ENCODE data around the gene ROBO1. TPM values are rescaled to one million over a fixed set of nuclear protein-coding genes. Genes with fewer than 3 reads are reported as not detected.

Gene ROBO1
- total RNA-seq, 1 donor from 2014 or later, result 169 TPM

GRCh38 chr3:78785004-78785403 lies 982.8 kb downstream of the ROBO1 start:
- Mint-ChIP-seq H3K36me3 (no peaks in the 10 kb centered on the region), H3K27ac (no peak overlapping the region), H3K4me1 (peaks cover 7% of the 10 kb centered on the region)

GRCh38 chr3:78781351-78781750 lies 986.4 kb downstream of the ROBO1 start:
- H3K79me2 ChIP-seq (ENCODE audit: low read depth), result peaks cover 83% of the 10 kb centered on the region
- no peak overlapping the region for H3K27ac Mint-ChIP-seq

More at GRCh38 chr3:78785004-78785403, 982.8 kb downstream of the ROBO1 start:
- no peaks in the 10 kb centered on the region for H3K27me3 Mint-ChIP-seq (ENCODE audit: insufficient read depth, low read depth)
- peaks cover 7% of the 10 kb centered on the region for H4K20me1 ChIP-seq (ENCODE audit: low read depth)
- no peak overlapping the region for H3K4me3 ChIP-seq
- H3K9me3 Mint-ChIP-seq, result no peaks in the 10 kb centered on the region
- no peak overlapping the region for H3K4me3 Mint-ChIP-seq
- DNase-seq (ENCODE audit: low spot score), result no peak
- TF ChIP-seq CTCF (IDR thresholded peaks at IDR 0.05) (no peak), EZH2phosphoT487 (IDR thresholded peaks at IDR 0.05) (no peak), EZH2 (IDR thresholded peaks at IDR 0.05) (no peak)
- peak overlapping the region; percentile 1 for H3K27ac ChIP-seq
- no peaks in the 10 kb centered on the region for H3K36me3 ChIP-seq
- H3K4me2 ChIP-seq, result no peak overlapping the region
- H3F3A ChIP-seq (ENCODE audit: low read depth), result peaks cover 8% of the 10 kb centered on the region
- H3K4me1 ChIP-seq, result peaks cover 4% of the 10 kb centered on the region
- no peak overlapping the region for H3K9ac ChIP-seq
- H3K79me2 ChIP-seq (ENCODE audit: low read depth), result peaks cover 78% of the 10 kb centered on the region
- H2AFZ ChIP-seq (replicated peaks), result no peak overlapping the region
- no peaks in the 10 kb centered on the region for H3K9me3 ChIP-seq (ENCODE audit: low read depth)
- no peaks in the 10 kb centered on the region for H3K27me3 ChIP-seq

DNA sequence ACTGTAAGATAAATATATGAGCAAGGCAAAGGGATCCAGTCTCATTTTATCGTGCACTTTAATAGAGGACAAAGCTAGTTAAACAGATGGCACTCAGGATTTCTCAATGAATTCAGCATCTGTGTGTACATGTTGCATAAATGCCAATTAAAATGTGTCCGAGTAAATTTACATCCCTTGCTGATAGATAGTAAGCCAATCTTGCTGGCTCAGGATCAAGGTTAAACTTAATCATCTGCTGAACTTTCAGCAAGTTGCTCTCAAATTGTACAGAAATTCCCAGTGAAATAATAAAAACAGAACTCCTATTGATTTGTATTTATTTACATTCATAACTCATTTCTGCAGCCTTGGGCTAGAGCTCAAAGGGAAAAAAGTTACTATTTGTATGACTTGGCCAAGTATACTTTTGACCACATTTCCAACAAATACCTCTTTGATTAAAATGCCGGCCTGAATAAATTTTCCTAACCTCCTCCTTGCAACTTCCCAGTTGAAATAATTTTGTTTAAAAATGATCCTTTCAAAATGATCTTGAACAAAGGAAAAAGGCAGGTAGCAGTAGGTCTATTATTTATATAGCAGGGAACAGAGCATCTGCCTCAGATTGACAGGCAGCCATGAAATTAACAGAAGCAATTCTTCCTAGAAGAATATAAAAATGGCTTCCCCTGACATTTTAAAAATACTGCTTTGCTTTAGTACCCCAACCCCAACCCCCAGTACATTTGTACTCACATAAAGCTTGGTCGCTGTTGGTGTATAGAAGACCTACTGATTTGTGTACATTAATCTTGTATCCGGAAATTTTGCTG lies 1001.9 kb downstream of the ROBO1 start:
- H3K27ac Mint-ChIP-seq, result no peak overlapping the region

More at GRCh38 chr3:78781351-78781750, 986.4 kb downstream of the ROBO1 start:
- peaks cover 7% of the 10 kb centered on the region for H4K20me1 ChIP-seq (ENCODE audit: low read depth)
- no peaks in the 10 kb centered on the region for H3K27me3 ChIP-seq
- Mint-ChIP-seq H3K9me3 (peaks cover 19% of the 10 kb centered on the region), H3K4me1 (peaks cover 7% of the 10 kb centered on the region), H3K4me3 (no peak overlapping the region), H3K36me3 (peaks cover 10% of the 10 kb centered on the region), H3K27me3 (ENCODE audit: insufficient read depth, low read depth) (no peaks in the 10 kb centered on the region)
- no peak overlapping the region for H3K4me2 ChIP-seq
- H3K9me3 ChIP-seq (ENCODE audit: low read depth), result no peaks in the 10 kb centered on the region
- H3K4me1 ChIP-seq, result peaks cover 4% of the 10 kb centered on the region
- no peak overlapping the region for H3K27ac ChIP-seq
- peaks cover 8% of the 10 kb centered on the region for H3F3A ChIP-seq (ENCODE audit: low read depth)
- no peak overlapping the region for H3K9ac ChIP-seq
- no peak for DNase-seq (ENCODE audit: low spot score)
- no peaks in the 10 kb centered on the region for H3K36me3 ChIP-seq
- TF ChIP-seq EZH2phosphoT487 (IDR thresholded peaks at IDR 0.05), result no peak
- no peak for TF ChIP-seq CTCF (IDR thresholded peaks at IDR 0.05)
- TF ChIP-seq EZH2 (IDR thresholded peaks at IDR 0.05), result no peak
- H2AFZ ChIP-seq (replicated peaks), result no peak overlapping the region
- H3K4me3 ChIP-seq, result no peak overlapping the region

More for the DNA sequence above, 1001.9 kb downstream of the ROBO1 start:
- Histone ChIP-seq H3K4me2 (no peak overlapping the region), H3K4me1 (no peaks in the 10 kb centered on the region), H3K9me3 (ENCODE audit: low read depth) (no peaks in the 10 kb centered on the region), H3K36me3 (no peaks in the 10 kb centered on the region), H3F3A (ENCODE audit: low read depth) (no peaks in the 10 kb centered on the region), H3K27ac (no peak overlapping the region), H2AFZ (replicated peaks) (no peak overlapping the region), H3K4me3 (no peak overlapping the region), H3K79me2 (ENCODE audit: low read depth) (peaks cover 49% of the 10 kb centered on the region), H4K20me1 (ENCODE audit: low read depth) (no peaks in the 10 kb centered on the region), H3K9ac (no peak overlapping the region), H3K27me3 (no peaks in the 10 kb centered on the region)
- Mint-ChIP-seq H3K27me3 (ENCODE audit: insufficient read depth, low read depth) (peaks cover 5% of the 10 kb centered on the region), H3K4me3 (no peak overlapping the region), H3K36me3 (no peaks in the 10 kb centered on the region), H3K9me3 (peaks cover 15% of the 10 kb centered on the region), H3K4me1 (no peaks in the 10 kb centered on the region)
- no peak for TF ChIP-seq EZH2 (IDR thresholded peaks at IDR 0.05)
- TF ChIP-seq CTCF (IDR thresholded peaks at IDR 0.05), result no peak
- TF ChIP-seq EZH2phosphoT487 (IDR thresholded peaks at IDR 0.05), result no peak
- no peak for DNase-seq (ENCODE audit: low spot score)
